Measurements from ENCODE around the gene IQSEC3.
"Not testable (repeated sequence)": the region's sequence is repeated elsewhere in the genome, so short reads cannot be mapped to it uniquely, and the experiment has no call there.

The IQSEC3 gene

DNA sequence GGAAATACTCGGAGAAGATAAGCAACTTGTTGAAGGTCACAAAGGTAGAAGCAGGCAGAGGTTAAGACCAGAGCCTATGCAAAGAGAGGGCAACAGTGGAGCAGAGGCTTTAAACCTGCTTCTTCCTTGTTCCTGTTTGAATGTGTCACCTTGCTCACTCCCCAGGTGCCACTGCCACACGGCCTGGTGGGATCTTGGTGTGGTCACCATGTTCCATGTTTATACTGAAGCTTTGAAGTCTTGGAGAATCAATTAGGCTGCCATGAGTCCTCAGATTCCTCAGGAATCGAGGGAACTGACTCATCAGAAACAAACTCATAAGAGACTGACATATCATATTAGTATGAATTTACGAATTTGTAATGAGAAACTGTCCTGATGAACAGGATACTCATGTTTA is 46.8 kb downstream of the IQSEC3 start:
- DNase-seq = no peak

GRCh38 chr12:114626-115211 is 48.2 kb downstream of the IQSEC3 start:
- no peak for DNase-seq

- DNase-seq = no peak
Observed at GRCh38 chr12:115518-115917, 49.0 kb downstream of the IQSEC3 start.

DNA sequence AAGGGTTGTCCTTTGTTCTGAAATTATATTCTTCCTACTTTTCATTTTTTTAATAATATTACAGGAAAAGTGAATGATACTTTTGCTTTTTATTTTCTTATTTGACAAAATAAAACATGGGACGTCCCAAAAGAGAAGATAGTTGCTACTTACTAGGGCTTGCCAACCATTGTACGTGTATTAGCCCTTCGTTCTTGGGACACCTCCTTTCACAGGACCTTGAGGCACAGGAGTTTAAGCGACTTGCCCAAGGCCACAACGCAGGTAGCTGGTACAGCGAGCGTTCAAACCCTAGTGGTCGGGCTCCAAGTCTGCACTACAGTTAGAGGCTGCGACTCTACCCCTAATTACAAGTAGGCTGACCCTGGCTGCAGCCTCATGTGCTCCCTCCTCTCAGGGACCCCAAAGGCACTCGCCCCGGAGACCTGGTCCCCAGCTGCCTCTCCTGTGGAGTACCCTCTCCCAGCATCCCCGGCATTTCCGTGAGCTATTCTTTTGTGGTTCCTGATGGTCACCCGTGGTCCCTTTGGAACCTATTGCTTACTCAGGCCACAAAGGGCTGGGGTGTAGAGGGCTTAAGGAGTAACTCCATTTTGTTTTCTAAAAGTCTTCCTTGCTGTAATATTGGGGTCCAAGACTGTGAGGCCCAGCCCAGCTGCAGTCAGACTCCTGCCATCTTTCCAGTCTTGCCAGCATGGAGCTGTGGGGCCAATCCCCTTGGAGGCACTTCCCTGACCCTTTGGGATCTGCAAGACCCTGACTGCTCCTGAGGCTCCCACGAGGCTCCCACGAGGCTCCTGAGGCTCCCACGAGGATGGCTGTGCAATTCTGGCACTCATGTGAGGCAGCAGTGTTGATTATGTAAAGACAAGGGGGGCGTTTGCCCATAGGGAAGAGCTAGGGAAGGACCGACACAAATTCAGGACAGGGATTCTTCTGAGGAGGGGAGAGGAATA is 49.7 kb downstream of the IQSEC3 start:
- no peak for DNase-seq

GRCh38 chr12:117311-117710 is 50.7 kb downstream of the IQSEC3 start:
- DNase-seq = no peak

DNA sequence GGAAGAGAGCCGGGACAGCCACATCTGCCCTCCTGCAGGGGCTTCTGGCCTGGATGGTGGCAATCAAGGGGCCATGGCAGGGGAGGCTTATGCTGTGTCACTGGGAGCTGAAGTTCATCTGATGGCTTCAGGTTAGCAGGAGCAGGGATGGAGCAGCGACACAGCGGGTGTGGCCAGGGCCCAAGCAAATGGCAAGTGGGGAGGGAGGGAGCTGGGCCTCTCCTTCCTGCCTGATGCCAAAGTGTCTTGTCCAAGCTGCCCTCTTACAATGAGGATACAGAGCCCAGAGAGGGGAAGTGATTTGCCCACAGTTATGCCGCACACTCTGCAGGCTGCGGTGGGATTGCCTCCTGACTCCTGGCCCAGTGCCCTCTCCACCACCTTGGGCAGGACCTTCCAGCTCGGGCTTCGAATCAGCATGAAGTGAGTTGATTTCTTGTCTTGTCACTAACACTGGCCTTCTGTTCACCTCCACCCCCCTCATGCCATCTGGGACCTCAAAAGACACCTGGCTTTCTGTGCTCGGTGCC is 51.3 kb downstream of the IQSEC3 start:
- DNase-seq = no peak

DNA sequence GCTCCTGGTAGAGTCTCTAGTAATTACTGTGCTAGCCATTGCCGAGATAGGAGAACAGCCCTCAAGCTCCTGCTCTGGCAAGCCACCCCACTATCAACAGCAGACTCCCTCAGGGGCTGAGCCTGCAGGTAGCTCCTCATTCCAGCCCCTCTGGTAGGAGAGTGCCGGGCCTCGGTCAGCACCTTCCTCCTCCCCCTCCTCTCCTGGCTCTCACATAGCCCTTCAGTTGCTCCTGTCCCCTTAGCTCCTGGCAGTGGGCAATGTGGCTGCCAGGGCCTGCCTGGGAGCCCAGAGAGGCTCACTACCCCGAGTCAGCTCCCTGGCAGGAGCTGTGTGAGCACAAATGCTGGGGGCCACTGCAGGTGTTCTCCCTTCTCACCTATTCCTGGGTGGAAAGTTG is 52.0 kb downstream of the IQSEC3 start:
- DNase-seq = no peak

- DNase-seq = no peak
Observed at GRCh38 chr12:120951-121350, 54.4 kb downstream of the IQSEC3 start.

DNA sequence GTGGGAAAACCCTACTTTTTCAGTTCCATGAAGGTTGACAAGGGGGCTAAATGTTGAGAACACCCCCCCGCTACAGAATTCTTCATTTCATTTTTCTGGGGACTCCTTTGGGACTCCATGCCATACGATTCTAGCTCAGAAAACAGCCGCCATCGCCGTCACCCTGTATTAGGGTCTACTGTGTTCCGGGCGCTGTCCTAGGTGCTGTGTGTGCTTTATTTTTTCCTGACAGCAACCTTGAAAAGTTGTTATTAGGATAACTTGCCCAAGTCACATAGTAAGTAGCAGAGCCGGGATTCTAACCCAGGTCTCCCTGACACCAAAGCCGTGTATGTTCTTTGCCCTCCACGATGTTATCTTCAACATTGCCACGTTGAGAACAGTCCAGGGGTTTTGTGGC is 55.1 kb downstream of the IQSEC3 start:
- DNase-seq = no peak

DNA sequence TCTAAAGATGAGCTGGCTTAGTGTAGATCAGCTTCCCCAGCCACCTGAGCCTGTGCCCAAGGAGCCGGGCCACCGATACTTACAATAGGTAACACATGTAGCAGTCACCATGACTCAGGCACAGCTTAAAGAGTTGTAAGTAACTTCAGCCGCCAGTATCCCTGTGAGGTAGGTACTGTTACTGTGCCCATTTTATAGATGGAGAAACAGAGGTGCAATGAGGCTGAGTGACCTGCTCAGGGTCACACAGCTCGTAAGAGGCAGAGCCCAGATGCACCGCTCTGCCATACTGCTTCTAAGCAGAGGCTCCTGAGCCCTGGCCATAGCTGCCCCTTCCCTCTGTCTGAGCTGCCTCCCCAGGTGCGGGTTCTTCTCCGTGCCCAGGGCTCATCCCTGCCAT is 58.5 kb downstream of the IQSEC3 start:
- DNase-seq = no peak

DNA sequence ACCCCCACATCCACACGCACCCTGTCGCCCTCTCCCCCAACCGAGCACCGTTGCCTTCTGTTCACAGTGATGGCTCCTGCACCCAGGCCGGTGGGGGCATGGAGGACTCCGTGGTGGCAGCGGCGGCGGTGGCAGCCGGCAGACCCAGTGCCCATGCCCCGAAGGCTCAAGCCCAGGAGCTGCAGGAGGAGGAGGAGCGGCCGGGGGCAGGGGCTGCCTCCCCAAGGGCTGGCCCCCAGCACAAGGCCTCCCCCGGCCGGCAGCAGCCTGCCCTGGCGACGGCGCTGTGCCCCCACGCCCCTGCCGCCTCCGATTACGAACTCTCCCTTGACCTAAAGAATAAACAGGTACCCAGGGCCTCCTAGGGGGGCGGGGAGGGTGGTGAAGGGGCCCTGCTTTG is 59.0 kb downstream of the IQSEC3 start:
- DNase-seq = no peak

GRCh38 chr12:128079-128478 is 61.5 kb downstream of the IQSEC3 start:
- no peak for DNase-seq

GRCh38 chr12:129001-129400 is 62.4 kb downstream of the IQSEC3 start:
- no peak for DNase-seq

- DNase-seq = no peak
Observed at GRCh38 chr12:130519-130918, 64.0 kb downstream of the IQSEC3 start.

DNA sequence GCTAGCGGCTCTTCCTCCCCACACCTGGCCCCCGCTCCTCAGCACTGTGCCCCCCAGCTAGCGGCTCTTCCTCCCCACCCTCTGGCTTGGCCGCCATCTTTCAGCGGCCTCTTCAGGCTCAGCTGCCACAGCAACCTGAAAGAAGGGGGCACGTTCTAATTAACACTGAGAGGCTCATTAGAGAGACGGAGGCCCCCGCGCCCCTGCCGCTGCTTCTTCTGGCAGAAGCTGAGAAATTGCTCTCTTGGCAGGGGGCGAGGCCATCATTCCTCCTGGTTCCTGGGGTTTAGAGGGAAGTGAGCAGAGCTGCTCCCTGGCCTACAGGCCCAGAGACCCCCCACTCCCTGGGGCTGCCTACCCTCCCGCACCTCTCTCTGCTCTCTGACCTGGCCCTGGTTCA is 64.4 kb downstream of the IQSEC3 start:
- DNase-seq = no peak

DNA sequence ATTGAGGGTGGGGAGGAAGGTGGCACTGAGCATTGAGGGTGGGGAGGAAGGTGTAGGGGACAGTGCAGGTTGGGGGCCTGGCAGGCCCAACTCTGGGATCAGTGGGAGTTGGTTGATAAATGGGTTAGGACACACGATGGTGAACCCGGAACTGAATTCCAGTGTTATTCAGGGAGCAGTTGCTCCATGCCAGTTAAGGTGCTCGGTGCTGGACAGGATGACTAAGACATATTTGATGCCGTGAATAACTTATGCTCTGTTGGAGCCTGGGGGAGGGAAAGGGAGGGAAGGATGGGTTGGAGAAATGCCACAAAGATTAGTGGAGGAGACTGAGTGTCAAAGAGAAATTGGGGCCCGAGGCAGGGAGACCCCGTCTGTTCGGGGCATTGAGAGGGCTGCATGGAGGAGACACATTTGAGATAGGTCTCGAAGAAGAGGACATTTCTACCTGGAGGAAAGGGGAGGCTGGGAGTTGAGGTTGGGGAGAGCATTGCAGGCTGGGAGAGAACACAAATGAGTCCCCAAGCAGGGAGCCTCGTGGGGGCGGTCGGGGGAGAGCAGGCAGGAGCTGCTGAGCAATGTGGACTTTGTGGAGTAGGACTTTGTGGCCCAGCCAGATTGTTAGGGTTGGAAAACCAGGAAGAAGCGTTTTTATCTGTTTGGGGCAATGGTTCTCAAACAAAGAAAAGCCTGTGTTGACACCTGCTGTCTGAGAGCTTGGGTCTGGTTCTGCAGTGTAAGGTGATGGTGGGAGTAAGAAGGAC is 65.3 kb downstream of the IQSEC3 start:
- DNase-seq = no peak

- DNase-seq = not testable (repeated sequence)
Observed at GRCh38 chr12:133616-134232, 67.2 kb downstream of the IQSEC3 start.

DNA sequence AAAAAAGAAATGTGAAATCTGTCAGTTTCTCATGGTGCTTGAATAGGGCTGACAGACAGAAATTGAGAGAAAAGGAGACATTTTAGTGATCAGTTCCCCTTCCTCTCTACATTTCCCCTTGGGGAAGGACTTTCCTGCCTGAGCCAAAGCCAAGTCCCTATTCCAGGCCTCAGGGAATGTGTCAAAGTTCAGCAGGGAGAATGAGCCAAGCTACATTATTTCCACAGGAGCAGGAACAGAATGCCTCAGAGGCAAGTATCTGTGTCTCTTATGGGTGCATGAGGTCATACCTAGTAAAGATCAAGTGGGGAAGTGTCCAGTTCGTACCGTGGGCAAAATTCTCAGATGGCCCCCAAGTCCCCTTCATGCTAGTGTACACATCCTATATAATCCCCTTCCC is 68.6 kb downstream of the IQSEC3 start:
- DNase-seq = no peak

- DNase-seq = no peak
Observed at GRCh38 chr12:138171-138897, 71.8 kb downstream of the IQSEC3 start.

GRCh38 chr12:138898-139534 is 72.4 kb downstream of the IQSEC3 start:
- DNase-seq = no peak

GRCh38 chr12:139585-139984 is 73.0 kb downstream of the IQSEC3 start:
- no peak for DNase-seq

- no peak for DNase-seq
Observed at GRCh38 chr12:140162-140561, 73.6 kb downstream of the IQSEC3 start.
